ENCODE results near the gene IGFBP6.

IGFBP6 gene

GRCh38 chr12:53062011-53062961, 35.2 kb upstream of the IGFBP6 start:
- TF ChIP-seq CTCF (IDR thresholded peaks at IDR 0.05) = no peak

GRCh38 chr12:53062977-53063707, 34.3 kb upstream of the IGFBP6 start:
- TF ChIP-seq CTCF (IDR thresholded peaks at IDR 0.05) = no peak

- TF ChIP-seq CTCF (IDR thresholded peaks at IDR 0.05) = no peak
Measured at GRCh38 chr12:53063708-53064612, 33.5 kb upstream of the IGFBP6 start.

GRCh38 chr12:53064613-53065436, 32.6 kb upstream of the IGFBP6 start:
- no peak for TF ChIP-seq CTCF (IDR thresholded peaks at IDR 0.05)

GRCh38 chr12:53065470-53065869, 32.0 kb upstream of the IGFBP6 start:
- no peak for TF ChIP-seq CTCF (IDR thresholded peaks at IDR 0.05)

- TF ChIP-seq CTCF (IDR thresholded peaks at IDR 0.05) = peak; percentile 86
Measured at GRCh38 chr12:53065975-53066931, 31.2 kb upstream of the IGFBP6 start.
